Measurements from ENCODE around the gene KRT76. TPM values are rescaled to one million over a fixed set of nuclear protein-coding genes. Genes with fewer than 3 reads are reported as not detected.
A peak's percentile ranks its signal among the peaks of the same experiment; 100 is the strongest.

The KRT76 gene
- total RNA-seq = not detected in 2 replicates

DNA sequence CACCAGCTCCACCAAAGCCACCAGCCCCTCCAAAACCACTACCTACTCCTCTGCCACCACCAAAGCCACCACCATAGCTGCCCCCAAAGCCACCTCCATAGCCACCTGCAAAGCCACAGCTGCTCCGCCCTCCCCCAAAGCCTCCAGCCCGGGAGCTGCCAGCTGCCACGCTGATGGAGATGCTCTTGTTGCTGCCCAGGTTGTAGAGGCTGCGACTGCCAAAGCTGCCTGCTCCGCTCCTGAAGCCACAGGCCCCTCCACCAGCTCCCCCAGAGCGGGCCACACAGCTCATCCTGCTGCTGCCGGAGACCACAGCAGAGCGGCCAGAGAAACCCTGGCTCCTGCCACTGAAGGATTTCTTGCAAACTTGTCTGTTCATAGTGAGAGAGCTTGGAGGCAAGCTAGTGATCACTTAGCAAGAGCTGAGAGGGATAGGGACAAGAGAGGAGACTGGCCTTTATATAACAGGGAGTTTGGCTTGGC, at the start of gene KRT76:
Gene KRT76 (minus strand): TSS at position 433 of the 483 bp plus-strand sequence. CDS start 54 bp downstream, at position 379.
- no peak for DNase-seq (ENCODE audit: low read depth)

DNA sequence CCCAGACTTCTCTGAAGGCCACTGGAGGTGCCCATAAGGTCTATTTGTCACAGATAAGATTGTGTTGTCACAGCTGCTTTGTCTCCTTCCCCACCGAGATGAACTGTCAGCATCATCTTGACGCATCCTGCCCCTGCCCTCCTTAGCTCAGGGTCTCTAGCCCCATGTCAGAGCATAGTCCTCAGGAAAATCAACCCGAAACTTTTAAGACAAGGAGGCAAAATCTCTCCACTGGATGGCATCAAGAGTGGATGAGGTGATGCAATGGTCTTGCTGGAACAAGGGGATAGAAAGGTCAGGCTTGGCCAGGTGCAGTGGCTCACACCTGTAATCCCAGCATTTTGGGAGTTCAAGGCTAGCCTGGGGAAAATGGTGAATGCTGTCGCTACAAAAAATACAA, 48.8 kb upstream of the KRT76 start:
- DNase-seq (ENCODE audit: low read depth) = no peak

DNA sequence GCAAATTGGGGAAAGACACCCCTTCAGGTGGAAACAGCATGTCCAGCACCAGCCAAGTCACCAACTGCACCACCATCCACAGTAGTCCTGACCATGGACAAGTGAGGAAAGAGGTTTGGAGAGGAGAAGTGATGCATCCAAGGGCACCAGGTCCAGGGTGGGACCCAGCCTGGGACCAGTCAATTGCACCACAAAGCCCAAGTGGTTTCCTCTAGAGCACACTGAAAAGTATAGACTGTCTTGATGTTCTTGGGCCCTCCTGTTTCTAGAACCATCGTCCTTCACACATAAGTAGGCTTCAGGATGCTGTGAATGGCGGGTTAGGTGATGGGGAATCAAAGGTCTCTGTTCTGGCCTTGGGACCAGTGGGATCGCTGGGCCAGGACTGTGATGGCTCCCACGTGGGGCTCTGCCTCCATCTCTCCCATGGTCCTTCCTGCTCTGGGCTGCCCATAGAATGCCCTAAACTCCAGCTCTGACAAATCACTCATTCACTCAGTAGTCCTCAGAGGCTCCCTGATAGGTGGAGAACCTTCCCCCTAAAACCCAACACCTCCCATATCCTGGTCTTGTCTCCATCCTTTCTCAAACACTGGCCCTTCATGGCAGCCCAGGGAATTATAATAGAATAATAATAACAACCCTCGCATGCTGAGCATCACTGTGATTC, 47.7 kb upstream of the KRT76 start:
- DNase-seq (ENCODE audit: low read depth) = no peak

DNA sequence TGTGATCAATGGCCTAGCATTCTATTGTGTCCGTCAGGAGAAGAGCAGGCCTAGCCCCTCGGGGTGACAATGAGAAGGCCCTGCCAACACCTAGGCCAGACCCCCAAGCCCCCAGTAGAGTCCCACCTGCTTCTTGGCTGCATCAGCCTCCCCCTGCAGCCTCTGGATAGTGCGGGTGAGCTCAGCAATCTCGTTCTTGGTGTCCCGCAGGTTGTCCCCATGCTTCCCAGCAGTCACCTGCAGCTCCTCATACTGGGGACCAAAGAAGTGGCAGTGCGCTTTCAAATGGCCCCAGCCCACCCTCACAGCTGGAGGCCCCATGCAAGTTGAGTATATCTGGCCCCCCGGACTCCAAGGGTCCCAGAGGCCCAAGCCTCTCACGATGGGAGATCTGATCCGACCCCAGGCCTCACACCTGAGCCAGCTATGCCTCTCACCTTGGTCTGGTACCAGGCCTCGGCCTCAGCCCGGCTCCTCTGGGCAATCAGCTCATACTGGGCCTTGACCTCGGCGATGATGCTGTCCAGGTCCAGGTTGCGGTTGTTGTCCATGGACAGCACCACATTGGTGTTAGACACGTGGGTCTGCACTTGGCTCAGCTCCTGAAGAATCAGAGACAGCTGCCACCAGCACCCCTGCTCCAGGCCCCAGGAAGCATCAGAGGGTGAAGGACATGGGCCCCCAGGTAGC, 46.8 kb upstream of the KRT76 start:
- no peak for DNase-seq (ENCODE audit: low read depth)

DNA sequence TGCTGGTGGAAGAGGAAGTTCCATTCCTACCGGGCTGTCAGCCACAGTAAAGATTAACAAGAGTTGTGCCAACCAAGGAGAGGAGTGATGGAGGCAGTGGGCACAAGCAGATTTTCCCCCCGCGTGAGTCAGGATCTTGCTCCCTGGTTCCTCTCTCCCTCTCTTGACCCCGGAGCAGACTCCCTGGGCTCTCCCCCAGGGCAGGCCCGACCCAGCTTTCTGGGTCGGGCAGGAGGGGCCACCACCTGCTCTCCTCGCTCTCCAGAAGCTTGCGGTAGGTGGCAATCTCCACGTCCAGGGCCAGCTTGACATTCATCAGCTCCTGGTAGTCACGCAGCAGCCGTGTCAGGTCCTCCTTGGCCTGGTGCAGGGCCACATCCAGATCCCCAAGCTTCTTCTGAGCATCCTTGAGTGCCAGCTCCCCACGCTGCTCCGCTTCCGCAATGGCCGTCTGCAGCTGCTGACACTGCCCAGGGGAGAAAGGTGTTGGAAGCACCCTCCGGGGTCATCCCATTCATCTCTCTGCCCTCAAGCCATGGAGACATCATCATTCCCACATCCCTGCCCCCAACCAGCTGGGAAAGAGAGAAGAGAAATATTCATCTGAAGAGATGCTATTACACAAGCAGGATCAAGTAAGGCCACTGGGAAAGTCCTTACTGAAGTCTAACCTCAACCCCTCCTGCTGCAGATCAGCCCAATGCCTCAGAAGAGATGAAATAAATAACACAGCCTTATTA, 45.8 kb upstream of the KRT76 start:
- no peak for DNase-seq (ENCODE audit: low read depth)

DNA sequence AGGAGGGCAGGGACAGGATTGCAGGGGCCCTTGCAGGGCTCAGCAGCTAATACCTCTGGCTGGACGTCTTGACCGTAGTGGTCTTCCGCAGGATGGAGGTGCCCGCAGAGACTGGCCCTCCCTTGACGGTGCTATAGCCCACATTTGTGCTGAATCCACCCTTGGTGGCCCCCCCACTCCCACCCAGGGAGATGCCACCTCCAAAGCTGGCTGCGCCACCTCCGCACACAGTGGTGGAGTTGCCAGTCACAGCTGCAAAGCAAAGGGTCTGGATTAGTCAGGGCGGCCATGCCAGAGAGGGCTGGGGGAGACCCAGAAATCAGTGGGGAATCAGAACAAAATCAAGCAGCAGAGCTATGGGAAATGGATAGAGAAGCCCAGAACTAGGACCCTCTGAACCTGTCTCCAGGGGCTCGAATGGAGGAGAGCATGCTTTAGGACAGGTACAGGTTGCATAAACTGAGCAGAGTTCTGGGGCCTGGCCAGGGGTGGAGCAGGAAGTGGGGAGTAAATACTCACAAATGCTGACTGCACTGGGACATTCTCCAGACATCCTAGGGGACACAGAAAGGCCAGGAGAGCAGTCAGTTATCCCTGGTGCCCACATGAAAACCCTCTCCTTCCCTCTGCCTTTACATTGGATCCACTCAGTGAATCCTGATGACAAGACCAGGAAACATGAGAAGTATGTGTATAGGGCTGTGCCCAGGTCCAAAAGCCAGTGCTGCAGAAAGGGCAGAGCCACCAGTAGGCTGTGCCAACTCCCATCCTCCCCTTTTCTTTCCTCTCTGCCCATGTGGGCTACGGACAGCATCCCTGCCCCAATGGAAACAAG, 44.9 kb upstream of the KRT76 start:
- DNase-seq (ENCODE audit: low read depth) = peak; percentile 12

DNA sequence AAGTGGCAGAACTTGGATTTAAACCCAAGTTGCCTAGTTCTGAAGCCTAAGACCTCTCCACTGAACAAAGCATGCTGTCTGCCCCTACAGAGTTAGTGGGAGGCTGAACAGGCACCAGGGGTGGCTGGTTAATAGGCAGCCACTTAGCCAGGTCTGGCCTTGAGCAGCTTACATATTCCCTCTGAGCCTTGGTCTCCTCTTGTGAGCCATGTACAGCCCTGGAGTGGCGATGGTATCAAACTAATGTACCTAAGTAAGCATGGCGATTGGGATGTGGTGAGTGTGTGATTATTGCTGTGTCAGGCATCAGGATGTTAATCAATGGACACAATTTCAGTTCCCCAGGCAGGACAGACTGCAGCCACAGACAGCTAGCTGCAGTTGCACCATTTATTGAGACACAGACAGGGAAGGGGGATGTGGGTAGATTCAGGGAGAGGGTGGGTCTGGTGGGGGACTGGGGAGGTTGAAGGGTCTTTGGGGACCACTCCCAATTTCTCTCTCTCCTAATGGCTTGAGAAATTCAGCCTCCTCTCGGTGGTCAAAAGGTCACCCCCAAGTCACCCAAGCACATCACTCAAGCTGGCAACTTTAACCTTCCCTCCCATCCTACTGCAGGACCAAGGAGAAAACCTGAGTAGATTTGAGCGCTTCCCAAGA, 44.1 kb upstream of the KRT76 start:
- no peak for DNase-seq (ENCODE audit: low read depth)

DNA sequence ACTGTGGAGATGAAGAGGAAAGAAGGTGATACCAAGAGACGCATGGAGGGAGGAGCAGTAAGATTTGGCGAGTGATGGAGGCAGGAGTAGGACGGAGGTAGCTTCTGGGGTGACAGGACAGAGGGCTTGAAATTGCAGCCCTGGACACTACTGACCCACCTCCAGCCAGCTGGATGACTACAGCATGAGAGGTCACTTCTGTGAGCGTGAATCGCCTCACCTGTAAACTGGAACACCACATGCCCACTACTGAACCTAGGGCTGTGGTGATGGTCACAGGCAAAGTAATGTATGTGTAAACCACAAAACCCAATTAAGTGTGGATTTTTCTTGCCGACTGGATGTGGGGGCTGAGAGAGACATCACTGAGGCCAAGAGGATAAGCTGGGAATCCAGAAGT, 43.4 kb upstream of the KRT76 start:
- DNase-seq (ENCODE audit: low read depth) = no peak

DNA sequence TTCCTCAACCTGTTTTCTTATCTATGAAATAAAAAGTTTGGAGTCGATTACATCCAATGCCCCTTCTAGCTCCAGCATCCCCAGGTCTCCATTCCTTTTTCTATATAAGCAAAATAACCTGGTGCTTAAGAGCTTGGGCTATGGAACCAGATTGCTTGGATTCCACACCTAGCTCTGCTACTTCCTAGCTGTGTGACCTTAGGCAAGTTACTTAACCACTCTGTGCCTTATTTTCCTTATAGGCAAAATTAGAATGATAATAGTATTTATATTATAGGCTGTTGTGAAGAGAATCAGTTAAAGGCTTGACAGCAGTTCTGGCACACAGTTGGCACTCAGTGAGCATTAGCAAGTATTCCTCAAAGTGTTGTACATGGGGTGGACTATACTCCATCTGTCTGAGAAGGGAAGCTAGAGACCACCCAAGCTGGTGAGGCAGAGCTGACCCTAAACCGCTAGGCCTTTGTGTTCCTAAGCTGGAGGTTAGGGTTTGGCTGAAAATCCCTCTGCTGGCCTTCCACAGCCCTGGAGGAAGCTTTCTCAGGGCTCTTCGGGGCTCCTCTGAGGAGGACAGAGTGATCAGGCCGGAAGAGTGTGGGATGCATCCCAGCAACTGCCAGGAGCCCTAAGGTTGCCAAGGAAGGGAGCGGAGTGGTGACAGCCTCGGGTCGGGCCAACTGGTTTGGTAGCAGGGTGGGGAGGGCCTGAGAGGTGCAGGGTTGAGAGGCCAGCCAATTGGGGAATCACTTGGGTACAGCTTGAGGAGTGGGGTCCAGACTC, 42.8 kb upstream of the KRT76 start:
- no peak for DNase-seq (ENCODE audit: low read depth)

DNA sequence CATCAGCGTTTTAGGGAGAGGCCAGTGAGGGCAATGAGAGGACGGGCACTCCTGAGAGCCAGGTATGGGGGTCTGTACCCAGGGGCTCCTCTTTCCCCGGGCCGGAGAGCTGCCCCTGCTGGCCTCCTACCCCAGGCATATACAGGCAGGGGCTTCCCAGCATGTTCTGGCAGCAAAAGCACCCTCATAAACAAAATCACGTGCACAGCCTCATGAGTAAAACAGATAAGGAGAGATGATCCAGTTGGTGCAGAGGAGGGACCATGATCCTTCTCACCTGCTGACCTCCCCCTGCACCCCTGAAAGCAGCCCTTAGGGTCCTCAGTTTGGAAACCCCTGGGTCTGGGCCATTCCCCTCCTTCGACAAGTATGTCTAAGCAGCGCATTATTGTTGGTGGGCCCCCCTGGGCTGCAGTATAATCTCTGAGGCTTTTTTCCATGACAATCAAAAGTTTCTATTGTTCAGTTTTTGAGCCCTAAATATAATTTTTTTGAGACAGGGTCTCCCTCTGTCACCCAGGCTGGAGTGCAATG, 41.8 kb upstream of the KRT76 start:
- no peak for DNase-seq (ENCODE audit: low read depth)

DNA sequence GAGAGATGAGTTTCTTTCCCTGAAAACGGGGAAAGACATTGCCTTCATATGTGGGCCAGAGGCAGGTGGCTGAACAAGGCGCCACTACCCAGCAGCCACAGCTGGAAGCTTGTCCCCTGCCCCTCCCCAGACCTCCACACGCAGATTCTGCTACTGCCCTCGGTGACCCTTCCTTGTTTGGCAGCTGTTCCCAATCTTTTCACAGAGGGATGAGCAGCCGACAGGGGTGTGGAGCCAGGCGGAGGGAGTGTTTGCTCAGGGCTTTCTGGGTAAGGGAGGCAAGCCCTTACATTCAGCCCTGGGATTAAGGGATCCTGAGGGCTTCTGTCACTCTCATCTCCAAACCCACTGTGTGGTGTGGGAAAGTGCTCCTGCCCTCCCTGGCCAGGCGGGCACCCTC, 41.2 kb upstream of the KRT76 start:
- no peak for DNase-seq (ENCODE audit: low read depth)

DNA sequence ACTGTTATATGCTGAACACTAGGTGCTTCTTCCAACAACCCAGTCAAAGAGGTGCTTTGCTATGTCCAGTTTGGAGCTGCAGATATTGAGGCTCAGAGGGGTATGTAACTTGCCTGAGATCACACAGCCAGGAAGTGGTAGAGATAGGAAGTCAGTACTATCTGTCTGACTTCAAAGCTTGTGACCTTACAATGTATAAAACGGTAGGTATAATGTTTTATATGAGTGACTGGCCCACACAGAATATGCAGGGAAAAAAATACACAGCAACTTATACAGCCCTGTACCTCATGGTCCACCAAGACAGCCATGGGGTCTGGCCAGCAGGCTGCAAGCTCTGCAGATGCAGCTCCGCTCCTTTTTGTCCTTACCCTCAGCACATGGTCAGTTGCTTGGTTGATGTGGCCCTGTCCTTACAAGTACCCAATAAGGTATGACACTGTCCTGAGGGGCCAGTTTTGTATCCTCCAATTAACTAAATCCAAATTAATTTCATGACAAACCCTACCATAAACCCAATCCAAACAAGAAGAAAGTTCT, 40.6 kb upstream of the KRT76 start:
- DNase-seq (ENCODE audit: low read depth) = no peak

DNA sequence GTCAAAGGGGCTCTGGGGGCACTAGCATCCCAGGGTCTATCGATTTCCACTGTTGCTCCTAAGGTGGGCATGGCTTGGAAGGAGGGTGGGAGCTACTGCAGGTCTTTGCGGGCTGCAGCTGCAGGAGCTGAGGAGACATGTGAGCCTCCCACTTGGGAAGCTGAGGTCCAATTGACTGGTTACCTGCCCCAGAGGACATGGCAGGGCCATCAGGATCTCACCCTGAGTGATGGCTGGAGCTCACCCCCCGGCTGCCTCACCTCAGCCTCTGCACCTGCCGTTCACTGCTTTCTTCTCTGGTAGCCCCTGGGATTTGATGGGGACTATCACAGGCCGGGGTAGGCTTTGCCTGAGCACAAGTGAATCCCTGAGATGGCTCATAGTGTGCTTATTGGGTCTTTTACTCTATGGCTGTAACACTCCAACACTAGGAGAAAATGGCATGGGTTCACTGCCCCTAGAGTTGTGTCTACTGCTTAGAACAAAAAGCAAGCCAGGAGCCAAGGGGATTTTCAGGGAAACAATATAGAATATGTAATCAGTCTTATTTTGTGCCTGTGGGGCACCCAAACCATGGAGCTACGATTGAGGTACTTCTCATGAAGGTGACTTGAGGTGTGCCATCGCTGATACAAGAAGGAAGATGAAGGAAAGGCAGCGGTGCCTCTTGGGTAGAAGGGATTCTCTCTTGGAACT, 40.0 kb upstream of the KRT76 start:
- DNase-seq (ENCODE audit: low read depth) = no peak

DNA sequence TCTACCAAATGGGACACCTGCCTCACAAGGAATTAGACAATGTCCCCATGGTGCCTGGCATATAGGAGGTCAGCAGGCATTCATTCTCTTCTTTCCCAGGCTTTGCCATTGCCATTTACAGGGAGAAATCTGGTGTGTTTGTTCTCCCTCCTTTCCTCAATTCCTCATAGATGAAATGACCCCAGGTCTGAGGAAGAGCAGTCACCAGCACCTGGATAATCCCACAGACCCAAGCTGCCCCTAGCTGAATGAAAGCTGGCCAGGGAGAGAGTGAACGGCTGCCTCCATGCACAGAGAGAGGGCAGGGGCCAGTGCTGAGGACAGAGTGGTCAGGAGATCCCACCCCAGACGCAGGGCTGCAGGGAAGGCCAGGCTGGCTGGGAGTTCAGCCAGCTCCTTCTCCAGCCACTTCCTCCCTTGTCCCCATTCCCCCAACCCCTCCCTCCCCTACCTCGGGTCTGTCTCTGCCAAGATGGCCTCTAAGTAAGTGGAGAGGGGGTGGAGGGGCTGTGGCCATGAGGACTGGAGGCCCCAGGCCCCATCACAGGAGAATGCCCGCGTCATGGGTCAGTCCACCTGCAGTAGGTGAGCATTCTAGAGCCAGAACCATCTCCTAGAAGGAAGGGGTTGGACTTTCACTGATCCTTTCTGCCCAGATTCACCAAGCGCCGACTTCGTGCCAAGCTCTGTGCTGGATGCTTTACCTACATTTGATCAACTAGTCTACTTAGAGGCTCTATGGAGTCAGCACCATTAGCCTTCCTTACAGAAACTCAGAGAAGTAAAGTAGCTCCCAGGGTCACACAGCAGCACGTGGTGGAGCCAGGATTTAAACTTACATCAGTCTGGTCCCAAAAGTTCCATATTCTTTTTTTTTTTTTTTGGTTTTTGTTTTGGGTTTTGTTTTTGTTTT, 38.8 kb upstream of the KRT76 start:
- DNase-seq (ENCODE audit: low read depth) = no peak

DNA sequence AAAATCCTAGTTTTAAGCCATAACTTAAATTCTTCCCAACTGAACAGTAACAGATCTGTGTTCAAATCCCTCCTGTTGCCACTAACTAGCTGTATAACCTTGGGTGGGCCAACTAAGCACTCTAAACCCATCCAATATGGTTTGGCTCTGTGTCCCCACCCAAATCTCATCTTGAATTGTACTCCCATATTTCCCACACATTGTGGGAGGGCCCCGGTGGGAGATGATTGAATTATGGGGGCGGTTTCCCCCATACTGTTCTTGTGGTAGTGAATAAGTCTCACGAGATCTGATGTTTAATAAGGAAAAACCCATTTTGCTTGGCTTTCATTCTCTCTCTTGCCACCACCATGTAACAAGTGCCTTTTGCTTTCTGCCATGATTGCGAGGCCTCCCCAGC, 38.0 kb upstream of the KRT76 start:
- no peak for DNase-seq (ENCODE audit: low read depth)

DNA sequence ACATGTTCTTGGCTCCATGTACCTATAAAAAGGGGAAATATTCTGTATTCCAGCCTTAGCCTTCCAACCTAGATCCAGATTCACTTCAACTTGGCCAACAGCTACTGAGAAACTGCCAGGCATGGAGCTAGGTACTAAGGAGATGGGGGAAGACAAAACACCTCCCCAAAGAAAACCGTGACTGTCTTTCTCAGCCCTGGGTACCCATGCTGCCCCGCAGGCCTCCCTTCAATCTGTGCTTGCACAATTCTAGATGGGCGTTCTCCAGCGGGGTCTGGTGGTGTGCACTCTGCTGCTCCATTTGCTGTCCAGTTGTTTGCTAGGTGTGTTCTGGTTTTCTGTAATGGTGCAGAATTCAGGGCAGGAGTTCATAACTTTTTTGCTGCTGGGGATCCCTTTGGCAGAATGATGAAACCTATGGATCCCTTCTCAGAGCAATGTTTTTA, 37.6 kb upstream of the KRT76 start:
- no peak for DNase-seq (ENCODE audit: low read depth)

DNA sequence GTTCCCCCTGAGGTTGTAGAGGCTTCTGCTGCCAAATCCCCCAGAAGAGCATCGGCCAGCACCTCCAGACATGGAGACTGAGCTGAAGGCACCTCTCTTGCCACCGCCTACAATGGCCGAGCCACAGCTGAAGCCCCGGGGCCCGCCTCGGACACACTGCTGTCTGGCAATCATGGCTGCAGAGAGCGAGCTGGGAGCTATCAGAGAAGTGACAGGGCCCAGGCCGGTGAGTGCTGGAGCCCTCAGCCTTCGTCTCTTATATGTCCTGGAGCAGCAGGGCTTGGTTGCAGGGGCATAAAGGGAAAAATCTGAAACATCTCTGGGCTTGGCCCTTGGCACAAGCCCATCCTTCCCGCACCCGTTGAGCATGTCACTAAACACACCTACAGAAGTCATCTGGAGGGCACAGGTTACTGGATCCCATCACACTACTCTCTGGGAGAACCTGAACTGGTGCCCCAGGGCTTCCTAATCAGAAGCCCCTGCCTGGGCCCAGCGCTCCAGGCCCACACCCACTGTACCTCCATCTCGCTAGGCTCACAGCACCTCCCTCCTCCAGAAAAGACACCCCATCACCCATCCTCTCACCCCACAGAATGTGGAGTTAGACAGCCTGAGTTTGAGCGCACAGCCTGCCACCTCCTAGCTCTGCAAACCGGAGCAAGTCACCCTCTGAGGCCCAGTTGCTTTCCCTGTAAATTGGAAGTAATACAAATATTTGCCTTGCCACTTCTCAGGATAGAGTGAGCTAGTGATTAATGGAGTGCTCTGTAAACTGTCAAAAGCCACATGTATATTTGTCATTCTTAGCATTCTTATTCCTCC, 37.0 kb upstream of the KRT76 start, which contains the start of gene KRT4:
Gene KRT4 (minus strand): TSS at position 232 of the 825 bp plus-strand sequence. CDS start 58 bp downstream, at position 174.
- DNase-seq (ENCODE audit: low read depth) = no peak

Data from renal cortical epithelial cell (primary cell).